HG03457 (cell line): ENCODE measurements around the gene WASF2.
"Not testable (repeated sequence)": the region's sequence is repeated elsewhere in the genome, so short reads cannot be mapped to it uniquely, and the experiment has no call there.

ENCODE experiments used
- ATAC-seq: cut with Tn5 transposase; IDR thresholded peaks from one replicate; pipeline ENCODE4 v1.9.1; 2021; ENCODE audit warnings: moderate number of reproducible peaks; ENCODE audit not compliant: unreplicated experiment

WASF2 gene

DNA sequence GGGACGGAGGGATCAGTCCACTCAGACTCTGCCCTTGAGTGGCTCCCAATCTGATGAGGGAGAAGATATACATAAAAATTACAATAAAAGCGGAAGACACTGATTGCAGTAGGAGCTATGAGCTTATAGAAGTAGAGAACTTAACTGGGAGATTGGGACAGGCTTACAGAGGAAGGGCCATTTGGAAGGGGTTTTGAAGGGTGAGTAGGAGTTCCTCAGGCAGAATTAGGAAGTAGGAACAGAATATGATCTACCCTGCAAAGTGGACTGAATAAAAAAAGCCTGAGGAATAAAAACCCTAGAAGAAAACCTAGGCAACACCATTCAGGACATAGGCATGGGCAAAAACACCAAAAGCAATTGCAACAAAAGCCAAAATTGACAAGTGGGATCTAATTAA, 9.2 kb upstream of the WASF2 start:
- no peak for ATAC-seq

DNA sequence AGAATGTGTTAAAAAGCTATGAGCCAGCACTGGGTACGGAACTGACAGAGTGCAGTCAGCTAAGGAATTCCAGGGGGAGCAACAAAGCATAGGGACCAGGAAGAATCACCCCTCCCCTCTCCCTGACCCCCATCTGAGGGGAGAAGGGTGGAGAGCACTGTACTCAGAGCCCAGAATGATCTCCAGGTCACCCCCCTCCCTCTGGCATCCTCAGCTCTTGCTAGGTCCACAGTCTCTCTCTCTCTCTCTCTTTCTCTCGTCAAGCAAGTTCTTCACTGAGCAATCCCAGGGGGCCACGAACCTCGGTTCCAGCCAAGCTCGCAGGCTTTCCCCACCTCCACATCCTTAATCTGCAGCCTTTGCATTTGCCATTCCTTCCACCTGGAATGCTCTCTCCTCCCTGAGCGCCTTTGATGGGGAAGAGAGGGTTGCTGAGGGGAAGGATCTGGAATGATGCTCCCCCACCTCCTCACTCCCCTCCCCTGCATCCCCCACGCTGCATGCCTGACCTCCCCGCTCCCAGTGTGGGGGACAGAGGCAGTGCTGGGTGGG, 6.7 kb upstream of the WASF2 start:
- no peak for ATAC-seq

DNA sequence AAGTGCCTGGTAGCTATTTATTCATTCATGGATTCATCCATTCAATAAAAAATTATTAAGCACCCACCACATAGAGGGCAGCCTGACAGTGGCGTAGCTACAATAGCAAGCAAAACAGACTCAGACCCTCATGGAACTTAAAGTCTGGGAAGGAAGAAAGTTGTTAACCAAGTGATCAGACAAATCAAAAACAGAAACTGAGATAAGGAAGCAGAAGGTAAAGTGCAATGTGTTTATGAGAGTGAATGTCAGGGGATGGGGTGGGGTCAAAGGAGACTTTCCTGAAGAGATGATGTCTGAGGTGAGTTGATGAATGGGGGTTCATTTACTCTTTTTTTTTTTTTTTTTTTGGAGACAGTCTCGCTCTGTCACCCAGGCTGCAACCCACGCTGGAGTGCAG, 2.8 kb upstream of the WASF2 start:
- ATAC-seq, result no peak

DNA sequence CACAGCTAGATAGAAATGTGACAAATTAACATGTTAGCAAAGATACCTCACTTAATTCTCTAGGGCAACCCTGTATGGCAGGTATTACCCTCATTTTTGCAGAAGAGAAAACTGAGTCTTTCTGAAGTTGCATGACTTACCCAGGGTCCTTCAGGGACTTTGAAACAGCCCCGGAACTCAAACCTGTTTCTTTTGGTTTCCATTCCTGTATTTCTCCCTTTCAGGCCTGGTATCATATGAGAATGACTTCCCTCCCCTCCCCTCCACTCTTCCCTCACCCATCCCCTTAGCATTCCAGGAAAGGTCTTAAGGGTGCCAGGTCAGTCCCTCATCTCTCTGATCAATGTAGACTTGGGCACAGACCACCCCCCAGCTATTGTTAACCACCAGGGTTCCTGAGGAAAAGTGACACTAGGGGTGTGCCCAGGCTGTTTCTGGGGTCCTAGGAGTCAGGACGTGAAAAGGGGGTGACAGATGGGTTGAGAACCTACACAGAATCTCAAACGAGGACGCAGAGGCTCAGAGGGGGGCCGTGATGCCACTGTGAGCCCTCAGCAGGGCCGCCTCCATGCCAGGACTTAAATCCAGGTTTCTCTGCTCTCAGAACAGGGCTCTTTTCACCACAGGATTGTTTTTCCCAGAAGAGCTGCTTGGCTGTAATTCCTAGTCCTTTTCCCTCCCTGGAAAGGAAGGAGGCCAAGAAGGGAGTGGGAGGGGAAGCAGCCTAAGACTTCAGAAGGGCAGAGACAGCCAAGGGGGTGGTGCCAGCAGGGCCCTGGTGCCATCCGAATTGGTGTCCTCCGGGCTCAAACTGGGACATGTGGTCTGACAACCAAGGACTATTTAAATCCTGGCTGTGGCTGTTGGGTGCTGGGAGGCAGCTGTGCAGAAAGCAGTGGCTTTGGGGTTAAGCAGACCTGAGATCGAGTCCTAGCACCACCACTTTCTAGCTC, 2.1 kb upstream of the WASF2 start:
- ATAC-seq, result no peak

DNA sequence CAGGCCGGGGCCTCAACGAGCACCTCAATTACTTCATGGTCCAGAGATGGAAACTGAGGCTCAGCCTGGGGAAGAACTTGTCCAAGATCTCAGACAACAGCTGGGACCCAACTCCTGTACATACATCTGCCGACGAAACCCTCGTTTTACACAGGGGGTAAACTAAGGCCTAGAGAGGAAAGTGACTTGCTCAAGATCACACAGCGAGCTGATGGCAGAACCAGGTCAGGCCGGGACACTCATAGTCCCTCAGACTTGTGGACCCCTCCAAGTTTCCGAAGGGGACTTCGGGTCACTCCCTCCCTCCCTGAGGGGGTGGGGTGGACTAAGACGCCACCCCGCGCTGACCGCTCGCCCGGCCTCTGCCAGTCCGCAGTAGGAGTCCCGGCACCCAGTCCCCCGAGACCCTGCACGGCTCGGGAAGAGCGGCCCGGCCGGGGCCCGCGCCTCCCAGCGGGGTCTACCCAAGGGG, 430 bp downstream of the WASF2 start:
- peak; percentile 8 for ATAC-seq

DNA sequence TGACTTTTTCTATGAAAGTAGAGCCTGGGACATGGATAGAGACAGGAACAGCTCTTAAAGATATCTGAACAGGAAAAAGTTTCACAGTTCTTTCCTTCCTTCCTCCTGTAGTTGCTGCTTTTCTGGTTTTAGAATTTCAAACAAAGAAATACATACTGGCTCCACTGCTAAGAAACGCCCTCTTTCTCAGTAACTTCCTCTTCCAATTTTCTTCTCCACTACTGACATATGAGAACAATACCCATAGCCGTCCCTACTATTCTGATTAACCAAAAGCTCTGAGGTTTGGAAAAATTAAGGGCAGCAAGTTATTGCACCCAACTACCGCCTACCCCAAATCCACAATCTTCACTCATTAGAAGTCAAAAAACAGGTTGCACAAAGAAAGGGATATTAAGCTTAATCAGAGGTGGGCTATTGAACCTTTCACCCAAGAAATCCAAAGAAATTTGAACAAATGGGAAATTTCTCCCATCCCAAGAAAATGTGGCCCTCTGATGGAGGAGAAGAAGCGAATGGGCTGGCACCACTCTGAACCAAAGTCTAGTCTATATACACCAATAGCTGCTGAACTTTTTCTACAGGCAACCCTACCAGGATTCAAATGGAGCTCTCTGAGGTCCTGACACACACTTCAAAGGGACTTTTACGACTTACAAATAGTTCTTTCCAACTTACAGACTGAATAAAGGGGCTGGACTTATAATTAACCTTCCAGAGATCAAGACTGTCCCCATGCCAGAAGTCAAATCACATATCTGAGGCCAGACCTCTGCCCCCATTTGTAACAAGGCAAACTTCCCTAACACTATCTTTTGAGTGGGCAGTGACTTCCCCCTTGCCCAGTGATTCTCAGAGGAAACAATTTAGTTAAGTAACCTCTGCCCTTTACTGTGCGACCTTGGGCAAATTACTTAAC, 1.7 kb downstream of the WASF2 start:
- no peak for ATAC-seq

DNA sequence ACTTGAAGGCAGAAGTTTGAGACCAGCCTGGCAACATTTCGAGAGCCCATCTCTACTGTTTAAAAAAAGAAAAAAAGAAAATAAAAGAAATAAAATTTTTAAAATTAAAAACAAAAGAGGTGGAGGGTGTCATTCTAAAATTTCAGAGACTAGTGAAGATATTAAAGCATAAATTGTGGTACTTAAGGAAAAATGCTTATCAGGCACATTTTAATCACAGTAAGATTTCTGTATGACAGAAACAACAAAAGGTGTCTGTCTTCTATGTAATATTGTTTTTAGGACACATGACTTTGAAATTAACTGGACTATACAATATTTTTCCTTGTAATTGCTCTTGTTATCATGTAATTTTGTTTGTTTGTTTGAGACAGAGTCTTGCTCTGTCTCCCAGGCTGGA, 4.6 kb downstream of the WASF2 start:
- no peak for ATAC-seq

DNA sequence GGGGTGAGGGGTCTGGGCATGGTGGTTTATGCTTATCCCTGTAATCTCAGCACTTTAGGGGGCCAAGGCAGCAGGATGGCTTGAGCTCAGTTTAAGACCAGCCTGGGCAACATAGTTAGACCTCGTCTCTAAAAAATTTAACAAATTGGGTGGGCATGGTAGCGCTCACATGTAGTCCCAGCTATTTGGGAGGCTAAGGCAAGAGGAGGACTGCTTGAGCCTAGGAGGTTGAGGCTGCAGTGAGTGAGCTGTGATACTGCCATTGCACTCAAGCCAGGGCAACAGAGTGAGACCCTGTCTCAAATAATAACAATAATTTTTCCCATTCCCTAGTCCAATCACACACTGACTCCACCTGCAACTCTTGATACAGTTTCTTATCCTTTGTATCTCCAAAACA, 6.3 kb downstream of the WASF2 start:
- no peak for ATAC-seq

DNA sequence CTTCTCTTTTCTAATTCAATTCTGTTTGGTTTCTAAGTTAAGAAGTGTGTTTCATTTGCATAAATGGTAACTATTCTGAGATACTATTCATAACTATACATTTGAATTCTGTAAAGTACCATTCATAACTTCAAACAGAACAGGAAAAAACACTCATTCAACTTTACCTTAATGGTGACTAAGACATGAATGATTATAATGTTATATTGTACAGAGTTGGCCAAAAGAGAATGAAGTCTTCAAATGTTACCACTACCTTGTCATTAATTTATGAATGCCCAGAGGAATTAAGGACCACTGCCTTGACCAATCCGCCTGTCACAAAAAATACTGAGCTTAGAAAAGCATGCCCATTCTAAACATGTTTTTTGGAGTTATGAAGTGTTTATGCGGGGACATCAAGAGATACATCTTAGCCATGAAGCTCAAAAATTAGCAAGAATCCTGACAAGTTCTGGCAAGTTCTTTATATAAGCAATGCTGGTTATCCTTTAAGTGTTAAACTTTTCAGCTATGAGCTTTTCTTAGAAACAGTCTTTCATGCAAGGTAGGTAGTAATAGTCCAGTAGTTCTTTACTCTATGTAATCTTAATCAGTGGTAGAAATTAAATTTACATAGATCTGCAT, 7.9 kb downstream of the WASF2 start:
- ATAC-seq, result no peak

DNA sequence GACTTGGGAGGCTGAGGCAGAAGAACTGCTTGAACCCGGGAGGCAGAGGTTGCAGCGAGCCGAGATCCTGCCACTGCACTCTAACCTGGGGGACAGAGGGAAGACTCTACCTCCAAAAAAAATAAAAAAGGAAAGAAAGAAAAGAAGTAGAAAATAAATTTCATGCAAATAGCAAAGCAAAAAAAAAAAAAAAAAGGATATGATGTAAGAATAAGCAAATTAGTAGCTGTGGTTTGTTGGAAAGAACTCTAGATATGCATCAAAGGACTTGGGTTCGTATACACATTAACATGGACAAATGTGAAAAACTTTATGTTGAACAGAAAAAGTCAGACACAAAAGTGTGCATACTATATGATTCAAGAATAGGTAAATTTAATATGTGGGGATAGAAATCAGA, 11.9 kb downstream of the WASF2 start:
- no peak for ATAC-seq

DNA sequence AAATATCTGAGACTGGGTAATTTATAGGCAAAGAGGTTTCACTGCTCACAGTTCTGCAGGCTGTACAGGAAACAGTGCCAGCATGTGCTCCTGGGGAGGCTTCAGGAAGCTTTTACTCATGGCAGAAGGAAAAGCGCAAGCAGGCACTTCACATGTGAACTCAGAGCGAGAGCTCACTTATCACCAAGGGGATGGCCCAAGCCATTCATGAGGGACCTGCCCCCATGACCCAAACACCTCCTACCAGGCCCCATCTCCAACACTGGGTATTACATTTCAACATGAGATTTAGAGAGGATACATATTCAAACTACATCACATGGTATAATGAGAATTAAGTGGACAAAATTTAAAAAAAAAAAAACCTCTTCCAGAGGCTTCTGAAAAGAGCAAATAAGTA, 13.7 kb downstream of the WASF2 start:
- ATAC-seq, result no peak

DNA sequence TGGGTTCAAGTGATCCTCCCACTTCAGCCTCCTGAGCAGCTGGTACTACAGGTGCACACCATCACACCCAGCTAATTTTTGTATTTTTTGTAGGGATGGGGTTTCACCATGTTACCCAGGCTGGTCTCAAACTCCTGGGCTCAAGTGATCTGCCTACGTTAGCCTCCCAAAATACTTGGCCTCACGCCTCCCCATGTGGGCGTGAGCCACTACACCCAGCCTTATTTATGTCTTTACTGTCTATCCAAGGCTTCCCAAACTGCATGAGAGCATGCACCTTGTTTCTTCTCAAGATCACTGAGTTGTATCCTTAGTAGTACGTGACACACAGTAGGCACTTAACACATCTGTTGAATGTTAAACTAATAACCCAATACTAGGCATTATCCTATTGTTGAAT, 14.2 kb downstream of the WASF2 start:
- no peak for ATAC-seq

DNA sequence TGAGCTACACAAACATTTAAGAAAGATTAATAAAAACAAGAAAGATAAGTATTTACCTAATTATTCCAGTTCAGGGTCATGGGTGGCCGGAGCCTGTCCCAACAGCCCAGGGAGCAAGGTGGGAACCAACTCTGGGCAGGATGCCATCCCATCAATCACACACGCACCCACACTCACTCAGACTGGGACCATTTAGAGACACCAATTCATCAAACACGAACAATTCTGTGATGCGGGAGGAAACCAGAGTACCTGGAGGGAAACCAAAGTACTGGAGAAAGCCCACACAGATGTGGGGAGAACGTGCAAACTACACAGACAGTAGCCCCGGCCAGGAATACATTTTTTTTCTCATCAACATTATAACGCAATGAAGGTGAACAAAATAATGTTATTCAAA, 16.2 kb downstream of the WASF2 start:
- no peak for ATAC-seq

DNA sequence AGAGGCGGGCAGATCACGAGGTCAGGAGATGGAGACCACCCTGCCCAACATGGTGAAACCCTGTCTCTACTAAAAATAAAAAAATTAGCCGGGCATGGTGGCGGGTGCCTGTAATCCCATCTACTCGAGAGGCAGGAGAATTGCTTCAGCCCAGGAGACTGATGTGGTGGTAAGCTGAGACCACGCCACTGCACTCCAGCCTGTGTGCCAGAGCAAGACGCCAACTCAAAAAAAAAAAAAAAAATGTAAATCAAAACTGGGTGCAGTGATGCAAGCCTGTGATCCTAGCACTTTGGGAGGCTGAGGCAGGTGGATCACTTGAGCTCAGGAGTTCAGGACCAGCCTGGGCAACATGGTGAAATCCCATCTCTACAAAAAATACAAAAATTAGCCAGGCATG, 17.9 kb downstream of the WASF2 start:
- not testable (repeated sequence) for ATAC-seq

DNA sequence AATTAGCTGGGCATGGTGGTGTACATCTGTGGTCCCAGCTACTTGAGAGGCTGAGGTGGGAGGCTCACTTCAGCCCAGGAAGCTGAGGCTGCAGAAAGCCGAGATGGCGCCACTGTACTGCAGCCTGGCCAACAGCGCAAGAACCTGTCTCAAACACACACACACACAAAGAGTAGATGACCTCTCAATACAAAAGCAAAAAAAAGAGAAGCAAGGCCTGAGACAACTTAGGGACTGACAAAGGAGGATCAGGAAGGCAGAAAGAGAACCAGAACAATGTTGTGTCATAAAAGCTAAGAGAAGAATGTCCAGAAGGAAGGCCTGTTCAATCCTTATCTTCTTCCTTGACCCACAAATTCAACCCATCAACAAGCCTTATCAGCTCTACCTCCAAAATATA, 18.5 kb downstream of the WASF2 start:
- ATAC-seq, result no peak

DNA sequence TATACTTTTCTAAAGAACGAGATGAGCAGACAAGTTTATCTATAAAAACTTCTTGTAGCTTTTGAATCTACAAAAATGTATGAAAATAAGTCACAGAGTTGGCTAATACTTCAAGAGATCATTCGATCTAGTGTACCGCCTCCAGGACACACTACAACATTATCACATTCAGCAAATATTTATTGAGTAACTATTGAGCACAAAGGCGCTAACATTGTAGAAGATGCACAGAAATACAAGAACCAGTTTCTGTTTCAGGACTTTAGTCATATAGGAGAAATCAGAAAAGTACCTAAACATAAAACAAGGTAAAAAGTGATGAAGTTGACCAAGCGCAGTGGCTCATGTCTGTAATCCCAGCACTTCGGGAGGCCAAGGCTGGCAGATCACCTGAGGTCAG, 20.6 kb downstream of the WASF2 start:
- no peak for ATAC-seq

DNA sequence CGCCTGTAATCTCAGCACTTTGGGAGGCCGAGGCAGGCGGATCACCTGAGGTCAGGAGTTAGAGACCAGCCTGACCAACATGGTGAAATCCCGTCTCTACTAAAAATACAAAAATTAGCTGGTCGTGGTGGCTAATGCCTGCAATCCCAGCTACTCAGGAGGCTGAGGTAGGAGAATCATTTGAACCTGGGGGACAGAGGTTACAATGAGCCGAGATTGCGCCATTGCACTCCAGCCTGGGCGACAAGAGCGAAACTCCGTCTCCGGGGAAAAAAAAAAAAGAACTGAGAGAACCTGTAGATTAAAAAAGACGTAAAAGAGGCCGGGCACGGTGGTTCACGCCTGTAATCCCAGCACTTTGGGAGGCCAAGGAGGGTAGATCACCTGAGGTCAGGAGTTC, 21.6 kb downstream of the WASF2 start:
- ATAC-seq, result not testable (repeated sequence)

DNA sequence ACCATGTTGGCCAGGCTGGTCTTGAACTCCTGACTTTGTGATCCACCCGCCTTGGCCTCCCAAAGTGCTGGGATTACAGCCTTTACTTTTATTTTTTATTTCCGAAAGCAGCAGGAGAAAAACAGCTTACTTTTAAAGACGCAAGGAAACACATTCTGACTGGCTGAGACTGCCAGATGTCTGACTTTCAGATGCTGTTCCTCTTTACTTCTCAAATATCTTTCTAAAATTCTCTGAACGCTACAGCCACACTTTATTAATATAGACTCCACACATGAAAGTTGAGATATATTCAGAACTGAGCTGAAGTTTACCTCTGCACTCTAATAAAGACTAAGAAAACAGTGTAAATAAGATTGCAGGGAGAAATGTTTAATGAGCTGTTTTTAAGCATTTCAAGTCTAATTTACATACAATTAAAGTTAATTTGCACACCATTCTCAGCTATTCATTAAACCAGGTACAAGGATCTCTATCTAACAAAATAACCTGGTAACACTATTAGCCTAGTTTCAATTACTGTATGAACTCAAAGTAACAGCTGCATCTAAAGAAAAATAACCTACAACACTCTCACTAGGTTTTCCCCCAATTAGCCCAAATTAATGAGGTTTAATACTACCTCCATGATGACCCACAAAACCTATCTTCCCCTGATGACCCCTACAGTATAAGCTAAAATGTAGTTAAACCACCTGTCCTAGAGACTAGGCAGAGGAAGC, 24.9 kb downstream of the WASF2 start:
- ATAC-seq, result no peak

DNA sequence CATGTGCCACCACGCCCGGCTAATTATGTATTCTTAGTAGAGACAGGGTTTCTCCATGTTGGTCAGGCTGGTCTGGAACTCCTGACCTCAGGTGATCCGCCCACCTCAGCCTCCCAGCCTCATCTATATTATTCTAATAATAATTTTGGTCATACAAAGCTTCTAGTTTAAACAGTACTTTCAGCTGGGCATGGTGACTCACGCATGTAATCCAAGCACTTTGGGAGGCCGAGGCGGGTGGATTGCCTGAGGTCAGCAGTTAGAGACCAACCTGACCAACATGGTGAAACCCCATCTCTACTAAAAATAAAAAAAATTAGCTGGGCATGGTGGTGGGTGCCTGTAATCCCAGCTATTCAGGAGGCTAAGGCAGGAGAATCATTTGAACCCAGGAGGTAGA, 26.1 kb downstream of the WASF2 start:
- not testable (repeated sequence) for ATAC-seq

DNA sequence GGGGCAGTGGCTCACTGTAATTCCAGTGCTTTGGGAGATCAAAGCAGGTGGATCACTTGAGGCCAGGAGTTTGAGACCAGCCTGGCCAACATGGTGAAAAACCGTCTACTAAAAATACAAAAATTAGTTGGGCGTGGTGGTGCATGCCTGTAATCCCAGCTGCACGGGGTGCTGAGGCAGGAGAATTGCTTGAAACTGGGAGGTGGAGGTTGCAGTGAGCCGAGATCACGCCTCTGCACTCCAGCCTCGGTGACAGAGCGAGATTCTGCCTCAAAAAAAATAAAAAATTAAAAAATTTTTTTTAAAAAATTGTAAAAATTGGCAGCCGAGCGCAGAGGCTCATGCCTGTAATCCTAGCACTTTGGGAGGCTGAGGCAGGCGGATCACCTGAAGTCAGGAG, 31.4 kb downstream of the WASF2 start:
- not testable (repeated sequence) for ATAC-seq
